ENCODE results near the gene ITGA6. TPM values are rescaled to one million over a fixed set of nuclear protein-coding genes. Genes with fewer than 3 reads are reported as not detected.

ITGA6 gene
- total RNA-seq, 4 donors from 2014 or later, result 254 to 586 (median 471) TPM

GRCh38 chr2:172554352-172555271 is 127.2 kb downstream of the ITGA6 start:
- Histone ChIP-seq H3K4me1 (peaks cover 0 to 23% (median 9%) of the 10 kb centered on the region in 4 donors), H3K36me3 (no peaks in the 10 kb centered on the region), H3K27ac (peak overlapping the region in 3 of 4 donors; percentile 84 to 95 (median 91)), H3K4me3 (peak overlapping the region; percentile 64 to 95 (median 84)), H3K27me3 (no peaks in the 10 kb centered on the region), H3K9me3 (no peaks in the 10 kb centered on the region)
- TF ChIP-seq POLR2A (IDR thresholded peaks at IDR 0.05) (no peak), EP300 (IDR thresholded peaks at IDR 0.05) (no peak), CTCF (IDR thresholded peaks at IDR 0.05) (no peak)
- no peak for DNase-seq (ENCODE audit: low spot score in 2 of 2)
- WGBS, 2 donors, result 67% methylated on average over 18 of the region's 18 CpGs

DNA sequence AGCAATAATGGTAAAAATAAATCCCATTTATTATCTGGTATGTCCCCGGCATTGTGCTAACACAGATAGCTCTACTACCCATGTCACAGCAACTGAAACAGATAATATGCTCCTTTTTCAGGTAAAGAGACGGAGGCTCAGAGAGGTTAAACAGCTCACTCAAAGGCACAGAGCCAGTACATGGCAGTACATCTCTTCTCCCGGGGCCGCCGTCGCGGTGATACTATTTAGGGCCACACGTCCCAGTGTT is 127.8 kb downstream of the ITGA6 start:
- no peak for DNase-seq (ENCODE audit: low spot score in 2 of 2)
- H3K27me3 ChIP-seq, result no peaks in the 10 kb centered on the region
- no peaks in the 10 kb centered on the region for H3K9me3 ChIP-seq
- WGBS, 2 donors, result 16 to 21% methylated on average over 3 to 8 of the region's 8 CpGs
- peaks cover 0 to 23% (median 9%) of the 10 kb centered on the region in 4 donors for H3K4me1 ChIP-seq
- TF ChIP-seq POLR2A (IDR thresholded peaks at IDR 0.05), result no peak
- no peak for TF ChIP-seq CTCF (IDR thresholded peaks at IDR 0.05)
- TF ChIP-seq EP300 (IDR thresholded peaks at IDR 0.05), result no peak
- peaks cover 0 to 5% (median 0%) of the 10 kb centered on the region in 3 donors for H3K36me3 ChIP-seq
- peak overlapping the region in 3 of 4 donors; percentile 84 to 95 (median 91) for H3K27ac ChIP-seq
- H3K4me3 ChIP-seq, result peak overlapping the region; percentile 64 to 95 (median 84)

Other genes starting within 250 kb of the ITGA6 start
- gene PDK1, start 128.5 kb downstream of the ITGA6 start, total RNA-seq, result 10 to 100 TPM; 10.4 to 25.6 (median 16.2) TPM